Measurements from ENCODE around the gene RPGRIP1. TPM values are rescaled to one million over a fixed set of nuclear protein-coding genes. Genes with fewer than 3 reads are reported as not detected.
A peak's percentile ranks its signal among the peaks of the same experiment; 100 is the strongest.

Gene RPGRIP1
- polyA plus RNA-seq, 1 of the 3 experiments (the other 2 are of a cell fraction) = not detected

- H3K9ac ChIP-seq = no peak overlapping the region
- POLR2A ChIA-PET = no interaction called here
These were observed 38.6 kb upstream of the RPGRIP1 start for GRCh38 chr14:21241218-21241819.

GRCh38 chr14:21244544-21244943, 35.3 kb upstream of the RPGRIP1 start:
- WGBS (ENCODE audit: low lambda C conversion rate) = 89% methylated on average over 7 of the region's 7 CpGs
- Histone ChIP-seq H3K79me2 (ENCODE audit: insufficient read depth) (peaks cover 100% of the 10 kb centered on the region), H2AFZ (ENCODE audit: low read depth) (no peak overlapping the region), H3K4me1 (ENCODE audit: control insufficient read depth in 1 of 2, insufficient read depth in 2 of 2, low read depth in 1 of 2, low read length in 1 of 2) (peaks cover 0 to 14% of the 10 kb centered on the region in 2 experiments; a peak in 3 of 4 replicates), H3K27ac (ENCODE audit: low read depth in 2 of 2, low read length in 1 of 2) (no peak overlapping the region), H3K27me3 (ENCODE audit: insufficient read depth) (no peaks in the 10 kb centered on the region), H3K9me2 (no peaks in the 10 kb centered on the region), H3K9ac (no peak overlapping the region), H3K9me3 (no peaks in the 10 kb centered on the region), H3K36me3 (replicated peaks in 1 of 2; ENCODE audit: control insufficient read depth in 1 of 2, insufficient read depth in 2 of 2, low read length in 1 of 2) (peaks cover 36 to 76% of the 10 kb centered on the region in 2 experiments), H3K4me2 (no peak overlapping the region), H3K4me3 (ENCODE audit: low read depth in 2 of 2, low read length in 1 of 2) (no peak overlapping the region), H3F3A (replicated peaks; ENCODE audit: insufficient read depth) (peaks cover 55% of the 10 kb centered on the region), H4K20me1 (ENCODE audit: insufficient read depth) (peaks cover 100% of the 10 kb centered on the region)
- CTCF ChIA-PET = interaction anchor here (1.4 kb wide), 1 partner anchor 11 kb away, joined by 6 read pairs; no protein-coding TSS in a partner anchor
- POLR2A ChIA-PET = no interaction called here
- no peak for DNase-seq
- no peak for TF ChIP-seq EP300 (IDR thresholded peaks at IDR 0.05; ENCODE audit: borderline replicate concordance in 1 of 2, low read depth in 1 of 2, low read length in 1 of 2)
- TF ChIP-seq ZBTB33 (IDR thresholded peaks at IDR 0.05; ENCODE audit: borderline replicate concordance, low read depth) = no peak
- TF ChIP-seq RAD21 (IDR thresholded peaks at IDR 0.05; ENCODE audit: low read length) = no peak
- TF ChIP-seq FOXM1 (IDR thresholded peaks at IDR 0.05; ENCODE audit: low read depth) = no peak
- no peak for TF ChIP-seq REST (IDR thresholded peaks at IDR 0.05; ENCODE audit: low read depth, low read length)
- TF ChIP-seq MAX (IDR thresholded peaks at IDR 0.05; ENCODE audit: low read depth) = no peak

More at GRCh38 chr14:21241218-21241819, 38.6 kb upstream of the RPGRIP1 start:
- Histone ChIP-seq H4K20me1 (ENCODE audit: insufficient read depth) (peaks cover 100% of the 10 kb centered on the region), H3K79me2 (ENCODE audit: insufficient read depth) (peaks cover 100% of the 10 kb centered on the region), H3K4me1 (ENCODE audit: control insufficient read depth in 1 of 2, insufficient read depth in 2 of 2, low read depth in 1 of 2, low read length in 1 of 2) (peaks cover 0 to 9% of the 10 kb centered on the region in 2 experiments; a peak in 2 of 4 replicates), H3K27ac (ENCODE audit: low read depth in 2 of 2, low read length in 1 of 2) (peak overlapping the region in 1 of 2 experiments; percentile 46; a peak in 2 of 4 replicates), H3K36me3 (replicated peaks in 1 of 2; ENCODE audit: control insufficient read depth in 1 of 2, insufficient read depth in 2 of 2, low read length in 1 of 2) (peaks cover 33 to 70% of the 10 kb centered on the region in 2 experiments), H3K9me2 (no peaks in the 10 kb centered on the region), H3F3A (replicated peaks; ENCODE audit: insufficient read depth) (peaks cover 45% of the 10 kb centered on the region), H3K4me3 (ENCODE audit: low read depth in 2 of 2, low read length in 1 of 2) (no peak overlapping the region), H2AFZ (ENCODE audit: low read depth) (no peak overlapping the region), H3K9me3 (no peaks in the 10 kb centered on the region), H3K4me2 (no peak overlapping the region), H3K27me3 (ENCODE audit: insufficient read depth) (no peaks in the 10 kb centered on the region)
- CTCF ChIA-PET = interaction anchor here (0.6 to 1.3 kb wide), 8 partner anchors 9 to 166 kb away, joined by 3 to 9 read pairs (median 3); no protein-coding TSS in a partner anchor
- DNase-seq = no peak
- TF ChIP-seq CTCF (IDR thresholded peaks at IDR 0.05) (peak; percentile 70), SIN3A (IDR thresholded peaks at IDR 0.05; ENCODE audit: borderline replicate concordance, low read depth, low read length) (no peak), ZBTB33 (IDR thresholded peaks at IDR 0.05; ENCODE audit: borderline replicate concordance, low read depth) (no peak), RAD21 (IDR thresholded peaks at IDR 0.05; ENCODE audit: low read length) (peak; percentile 29; the same call in 1 of the 2 replicates)
- WGBS (ENCODE audit: low lambda C conversion rate) = 91% methylated on average over 1 of the region's 1 CpG

Data from SK-N-SH (cell line).